Measurements from ENCODE around the gene PKMYT1. TPM values are rescaled to one million over a fixed set of nuclear protein-coding genes. Genes with fewer than 3 reads are reported as not detected.
A peak's percentile ranks its signal among the peaks of the same experiment; 100 is the strongest.

Gene PKMYT1
- total and polyA plus RNA-seq, 9 of the 15 experiments (the other 6 are each of a cell fraction or from before 2014, with no cell fraction given), result 8.7 to 201 (median 37.8) TPM

DNA sequence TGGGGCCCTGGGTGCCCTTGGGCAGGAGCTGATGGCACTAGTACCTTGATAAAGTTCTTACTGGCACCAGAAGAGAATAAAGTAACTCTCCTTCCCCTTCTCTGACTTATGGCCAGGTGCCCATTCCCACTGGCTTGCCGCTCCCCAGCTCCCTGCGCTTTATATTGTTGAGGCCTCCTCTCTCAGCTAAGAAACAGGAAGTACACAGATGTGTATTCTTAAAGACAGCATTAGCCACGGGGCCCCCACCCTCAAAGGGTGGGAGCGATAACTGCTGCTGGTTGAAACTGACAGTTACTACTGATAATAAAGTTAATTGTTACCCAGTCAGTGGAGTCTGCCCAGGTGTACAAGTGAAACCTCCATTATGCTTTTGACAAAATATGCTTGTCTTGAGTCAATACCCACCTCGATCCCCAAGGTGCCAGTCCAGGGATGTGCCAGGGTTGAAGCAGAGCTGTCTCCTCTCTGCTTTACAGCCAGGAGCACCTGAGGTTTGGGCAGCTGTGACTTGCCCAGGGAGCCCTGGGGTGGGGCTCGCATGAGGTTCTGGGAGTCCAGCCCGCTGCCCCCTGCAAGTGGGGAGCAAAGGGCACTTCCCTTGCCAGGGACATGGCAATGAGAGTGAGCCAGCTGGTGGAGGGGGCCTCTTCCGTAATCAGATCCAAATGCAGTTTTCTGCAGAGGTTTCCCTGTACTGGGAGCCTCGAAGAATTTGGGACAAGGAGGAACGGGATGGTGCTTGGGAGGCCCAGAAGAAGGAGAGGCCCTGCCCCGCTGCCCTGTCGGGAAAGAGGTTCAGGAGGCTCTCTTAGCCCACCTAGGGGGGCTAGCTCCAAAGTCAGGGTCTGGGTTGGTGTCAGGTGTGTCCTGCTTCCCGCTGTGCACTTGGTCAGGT lies 27.1 kb upstream of the PKMYT1 start (continued):
- TF ChIP-seq BRD4 (IDR thresholded peaks at IDR 0.05) (peak; percentile 72; the same call in 1 of the 2 replicates), SMAD3 (CRISPR knock-in tag; conservative IDR thresholded peaks at IDR 0.05) (no peak), TAF1 (IDR thresholded peaks at IDR 0.05; ENCODE audit: control insufficient read depth, extremely low read depth, insufficient read depth, low read length, severe bottlenecking) (peak; percentile 72), NFRKB (IDR thresholded peaks at IDR 0.05; ENCODE audit: low read depth) (no peak; the same call in none of the 2 replicates), TEAD4 (IDR thresholded peaks at IDR 0.05; ENCODE audit: low read length) (peak; percentile 25; the same call in 1 of the 2 replicates), TEAD4 (CRISPR knock-in tag; IDR thresholded peaks at IDR 0.05; ENCODE audit: borderline replicate concordance) (no peak), PHB (CRISPR knock-in tag; IDR thresholded peaks at IDR 0.05) (0 out of 2 replicates have a peak, but pooled peaks have one; percentile 54), KLF6 (CRISPR knock-in tag; IDR thresholded peaks at IDR 0.05; ENCODE audit: borderline replicate concordance) (peak; percentile 7; the same call in 1 of the 2 replicates), SMARCA5 (IDR thresholded peaks at IDR 0.05) (no peak), ZNF583 (CRISPR knock-in tag; IDR thresholded peaks at IDR 0.05) (0 out of 2 replicates have a peak, but pooled peaks have one; percentile 12), RBM17 (IDR thresholded peaks at IDR 0.05; ENCODE audit: borderline replicate concordance, low read depth, low read length) (no peak), ZNF766 (CRISPR knock-in tag; conservative IDR thresholded peaks at IDR 0.05) (peak; percentile 68; the same call in 1 of the 2 replicates), TOE1 (IDR thresholded peaks at IDR 0.05; ENCODE audit: borderline replicate concordance) (no peak), TOE1 (CRISPR knock-in tag; IDR thresholded peaks at IDR 0.05; ENCODE audit: borderline replicate concordance, low read depth) (no peak), CAMTA2 (CRISPR knock-in tag; conservative IDR thresholded peaks at IDR 0.05) (no peak)
- TF ChIP-seq, protein P1, sequence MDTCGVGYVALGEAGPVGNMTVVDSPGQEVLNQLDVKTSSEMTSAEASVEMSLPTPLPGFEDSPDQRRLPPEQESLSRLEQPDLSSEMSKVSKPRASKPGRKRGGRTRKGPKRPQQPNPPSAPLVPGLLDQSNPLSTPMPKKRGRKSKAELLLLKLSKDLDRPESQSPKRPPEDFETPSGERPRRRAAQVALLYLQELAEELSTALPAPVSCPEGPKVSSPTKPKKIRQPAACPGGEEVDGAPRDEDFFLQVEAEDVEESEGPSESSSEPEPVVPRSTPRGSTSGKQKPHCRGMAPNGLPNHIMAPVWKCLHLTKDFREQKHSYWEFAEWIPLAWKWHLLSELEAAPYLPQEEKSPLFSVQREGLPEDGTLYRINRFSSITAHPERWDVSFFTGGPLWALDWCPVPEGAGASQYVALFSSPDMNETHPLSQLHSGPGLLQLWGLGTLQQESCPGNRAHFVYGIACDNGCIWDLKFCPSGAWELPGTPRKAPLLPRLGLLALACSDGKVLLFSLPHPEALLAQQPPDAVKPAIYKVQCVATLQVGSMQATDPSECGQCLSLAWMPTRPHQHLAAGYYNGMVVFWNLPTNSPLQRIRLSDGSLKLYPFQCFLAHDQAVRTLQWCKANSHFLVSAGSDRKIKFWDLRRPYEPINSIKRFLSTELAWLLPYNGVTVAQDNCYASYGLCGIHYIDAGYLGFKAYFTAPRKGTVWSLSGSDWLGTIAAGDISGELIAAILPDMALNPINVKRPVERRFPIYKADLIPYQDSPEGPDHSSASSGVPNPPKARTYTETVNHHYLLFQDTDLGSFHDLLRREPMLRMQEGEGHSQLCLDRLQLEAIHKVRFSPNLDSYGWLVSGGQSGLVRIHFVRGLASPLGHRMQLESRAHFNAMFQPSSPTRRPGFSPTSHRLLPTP (IDR thresholded peaks at IDR 0.05; ENCODE audit: borderline replicate concordance, extremely low read depth, insufficient read length), result no peak
- TF ChIP-seq, protein P2, sequence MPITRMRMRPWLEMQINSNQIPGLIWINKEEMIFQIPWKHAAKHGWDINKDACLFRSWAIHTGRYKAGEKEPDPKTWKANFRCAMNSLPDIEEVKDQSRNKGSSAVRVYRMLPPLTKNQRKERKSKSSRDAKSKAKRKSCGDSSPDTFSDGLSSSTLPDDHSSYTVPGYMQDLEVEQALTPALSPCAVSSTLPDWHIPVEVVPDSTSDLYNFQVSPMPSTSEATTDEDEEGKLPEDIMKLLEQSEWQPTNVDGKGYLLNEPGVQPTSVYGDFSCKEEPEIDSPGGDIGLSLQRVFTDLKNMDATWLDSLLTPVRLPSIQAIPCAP (CRISPR knock-in tag; IDR thresholded peaks at IDR 0.05; ENCODE audit: borderline replicate concordance), result no peak
- TF ChIP-seq, protein P3, sequence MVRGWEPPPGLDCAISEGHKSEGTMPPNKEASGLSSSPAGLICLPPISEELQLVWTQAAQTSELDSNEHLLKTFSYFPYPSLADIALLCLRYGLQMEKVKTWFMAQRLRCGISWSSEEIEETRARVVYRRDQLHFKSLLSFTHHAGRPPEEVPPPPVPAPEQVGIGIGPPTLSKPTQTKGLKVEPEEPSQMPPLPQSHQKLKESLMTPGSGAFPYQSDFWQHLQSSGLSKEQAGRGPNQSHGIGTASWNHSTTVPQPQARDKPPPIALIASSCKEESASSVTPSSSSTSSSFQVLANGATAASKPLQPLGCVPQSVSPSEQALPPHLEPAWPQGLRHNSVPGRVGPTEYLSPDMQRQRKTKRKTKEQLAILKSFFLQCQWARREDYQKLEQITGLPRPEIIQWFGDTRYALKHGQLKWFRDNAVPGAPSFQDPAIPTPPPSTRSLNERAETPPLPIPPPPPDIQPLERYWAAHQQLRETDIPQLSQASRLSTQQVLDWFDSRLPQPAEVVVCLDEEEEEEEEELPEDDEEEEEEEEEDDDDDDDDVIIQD (CRISPR knock-in tag; IDR thresholded peaks at IDR 0.05), result no peak
- TF ChIP-seq, protein P4, sequence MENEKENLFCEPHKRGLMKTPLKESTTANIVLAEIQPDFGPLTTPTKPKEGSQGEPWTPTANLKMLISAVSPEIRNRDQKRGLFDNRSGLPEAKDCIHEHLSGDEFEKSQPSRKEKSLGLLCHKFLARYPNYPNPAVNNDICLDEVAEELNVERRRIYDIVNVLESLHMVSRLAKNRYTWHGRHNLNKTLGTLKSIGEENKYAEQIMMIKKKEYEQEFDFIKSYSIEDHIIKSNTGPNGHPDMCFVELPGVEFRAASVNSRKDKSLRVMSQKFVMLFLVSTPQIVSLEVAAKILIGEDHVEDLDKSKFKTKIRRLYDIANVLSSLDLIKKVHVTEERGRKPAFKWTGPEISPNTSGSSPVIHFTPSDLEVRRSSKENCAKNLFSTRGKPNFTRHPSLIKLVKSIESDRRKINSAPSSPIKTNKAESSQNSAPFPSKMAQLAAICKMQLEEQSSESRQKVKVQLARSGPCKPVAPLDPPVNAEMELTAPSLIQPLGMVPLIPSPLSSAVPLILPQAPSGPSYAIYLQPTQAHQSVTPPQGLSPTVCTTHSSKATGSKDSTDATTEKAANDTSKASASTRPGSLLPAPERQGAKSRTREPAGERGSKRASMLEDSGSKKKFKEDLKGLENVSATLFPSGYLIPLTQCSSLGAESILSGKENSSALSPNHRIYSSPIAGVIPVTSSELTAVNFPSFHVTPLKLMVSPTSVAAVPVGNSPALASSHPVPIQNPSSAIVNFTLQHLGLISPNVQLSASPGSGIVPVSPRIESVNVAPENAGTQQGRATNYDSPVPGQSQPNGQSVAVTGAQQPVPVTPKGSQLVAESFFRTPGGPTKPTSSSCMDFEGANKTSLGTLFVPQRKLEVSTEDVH (IDR thresholded peaks at IDR 0.05; ENCODE audit: low read depth, partially characterized antibody), result no peak
